ENCODE results near the gene GNG10.
"Not testable (repeated sequence)": the region's sequence is repeated elsewhere in the genome, so short reads cannot be mapped to it uniquely, and the experiment has no call there.

GNG10 gene

GRCh38 chr9:111649016-111649415 is 12.4 kb upstream of the GNG10 start:
- DNase-seq: no peak

GRCh38 chr9:111657051-111657450 is 4.4 kb upstream of the GNG10 start:
- DNase-seq: no peak

- DNase-seq: no peak
Observed at GRCh38 chr9:111658943-111659342, 2.5 kb upstream of the GNG10 start.

GRCh38 chr9:111659691-111660090 is 1.7 kb upstream of the GNG10 start:
- DNase-seq: no peak

- peak in 45 of 51 donors; percentile 4 to 75 (median 44) for DNase-seq
Observed at GRCh38 chr9:111661802-111662521, 557 bp downstream of the GNG10 start.

GRCh38 chr9:111662576-111663300 is 1.3 kb downstream of the GNG10 start:
- DNase-seq: peak in 1 of 51 donors; percentile 43

GRCh38 chr9:111663301-111663823 is 2.0 kb downstream of the GNG10 start:
- peak in 1 of 51 donors; percentile 5 for DNase-seq

GRCh38 chr9:111668026-111668573 is 6.7 kb downstream of the GNG10 start:
- no peak for DNase-seq

GRCh38 chr9:111668601-111669000 is 7.2 kb downstream of the GNG10 start:
- not testable (repeated sequence) for DNase-seq

GRCh38 chr9:111674319-111674718 is 12.9 kb downstream of the GNG10 start:
- DNase-seq: no peak

GRCh38 chr9:111676116-111676515 is 14.7 kb downstream of the GNG10 start:
- DNase-seq: no peak

GRCh38 chr9:111678293-111678692 is 16.9 kb downstream of the GNG10 start:
- DNase-seq: no peak

GRCh38 chr9:111679199-111679598 is 17.8 kb downstream of the GNG10 start:
- DNase-seq: no peak

GRCh38 chr9:111683392-111683791 is 22.0 kb downstream of the GNG10 start:
- no peak for DNase-seq

- DNase-seq: no peak
Observed at GRCh38 chr9:111691672-111692329, 30.4 kb downstream of the GNG10 start.

GRCh38 chr9:111696796-111697195 is 35.4 kb downstream of the GNG10 start:
- DNase-seq: no peak

GRCh38 chr9:111700776-111701175 is 39.4 kb downstream of the GNG10 start:
- DNase-seq: no peak

- no peak for DNase-seq
Observed at GRCh38 chr9:111704503-111704902, 43.1 kb downstream of the GNG10 start.

- no peak for DNase-seq
Observed at GRCh38 chr9:111711548-111711947, 50.1 kb downstream of the GNG10 start.

- DNase-seq: no peak
Observed at GRCh38 chr9:111712369-111712768, 51.0 kb downstream of the GNG10 start.

GRCh38 chr9:111715471-111715870 is 54.1 kb downstream of the GNG10 start:
- no peak for DNase-seq

- DNase-seq: no peak
Observed at GRCh38 chr9:111719541-111719940, 58.1 kb downstream of the GNG10 start.
